Bone marrow (tissue), 2 donors: ENCODE results near the gene USP47.
A peak's percentile ranks its signal among the peaks of the same experiment; 100 is the strongest.

ENCODE experiments used
- DNase-seq, 2 donors: peaks; one replicate each; lab custom pipeline; 2025; lab: John Stamatoyannopoulos, UW

Gene USP47

DNA sequence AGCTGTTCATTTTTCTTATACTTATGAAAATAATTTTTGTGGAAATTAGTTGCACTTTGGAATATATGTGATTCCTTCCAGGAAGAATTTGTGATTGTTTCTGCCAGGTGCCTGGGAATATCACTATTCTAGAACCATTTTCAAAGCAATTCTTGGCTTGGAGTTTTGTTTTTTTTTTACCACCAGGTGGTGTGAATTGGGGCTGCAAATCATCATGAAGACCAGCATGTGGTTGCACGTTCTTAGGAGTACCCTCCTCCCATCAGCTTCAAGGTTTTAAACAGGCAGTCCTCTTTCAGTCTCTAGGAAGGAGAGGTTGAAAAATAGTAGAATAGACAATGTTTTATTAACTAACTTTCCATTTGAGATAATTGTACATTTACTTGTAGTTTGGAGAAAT, 25.9 kb downstream of the USP47 start:
- DNase-seq, result no peak

DNA sequence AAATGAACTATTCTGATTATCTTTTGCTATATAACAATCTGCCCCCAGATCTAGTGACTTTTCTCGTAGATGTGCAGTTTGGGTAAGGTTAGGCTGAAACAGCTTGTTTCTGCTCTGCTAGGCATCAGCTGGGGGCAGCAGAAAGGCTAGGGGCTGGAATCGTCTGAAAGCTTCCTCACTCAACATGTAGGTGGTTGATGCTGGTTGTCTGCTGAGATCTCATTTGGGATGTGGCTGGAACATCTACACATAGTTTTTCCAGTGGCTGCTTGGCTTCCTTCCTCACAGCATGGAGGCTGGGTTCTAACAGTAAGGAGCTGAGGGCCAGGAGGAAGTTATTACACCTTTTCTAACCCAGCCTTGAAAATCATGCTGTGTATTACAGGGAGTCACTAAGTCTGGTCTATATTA, 30.2 kb downstream of the USP47 start:
- DNase-seq, result no peak

DNA sequence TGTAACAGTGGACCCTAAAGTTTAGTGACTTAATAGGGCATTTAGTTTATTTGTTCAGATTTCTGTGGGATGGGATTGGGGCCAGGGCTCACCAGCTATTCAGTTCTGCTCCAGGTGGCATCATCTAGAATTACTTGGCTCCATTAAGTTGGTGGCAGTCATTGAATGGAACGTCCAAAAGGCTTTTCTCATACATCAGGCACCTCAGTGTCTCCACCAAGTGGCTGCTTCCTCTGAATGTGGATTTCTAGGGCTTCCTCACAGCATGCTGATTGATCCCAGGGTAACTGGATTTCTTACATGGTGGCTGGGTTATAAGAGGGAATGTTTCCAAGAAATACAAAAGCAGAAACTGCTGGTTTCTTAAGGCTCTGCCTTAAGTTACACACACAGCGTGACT, 34.7 kb downstream of the USP47 start:
- DNase-seq, result no peak

DNA sequence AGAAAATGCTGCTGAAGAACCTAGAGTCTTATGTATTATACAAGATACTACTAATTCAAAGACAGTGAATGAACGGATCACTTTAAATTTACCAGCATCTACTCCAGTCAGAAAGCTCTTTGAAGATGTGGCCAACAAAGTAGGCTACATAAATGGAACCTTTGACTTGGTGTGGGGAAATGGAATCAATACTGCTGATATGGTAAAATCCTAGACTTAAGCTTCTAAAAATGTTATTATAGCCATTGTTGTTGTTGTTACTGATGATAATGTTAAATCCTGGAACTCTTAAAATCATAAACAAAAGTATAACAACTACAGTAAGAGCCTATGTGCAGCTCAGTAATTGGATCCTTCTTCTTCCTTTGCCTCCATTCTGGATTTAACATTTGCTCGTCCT, 38.4 kb downstream of the USP47 start:
- DNase-seq, result no peak

DNA sequence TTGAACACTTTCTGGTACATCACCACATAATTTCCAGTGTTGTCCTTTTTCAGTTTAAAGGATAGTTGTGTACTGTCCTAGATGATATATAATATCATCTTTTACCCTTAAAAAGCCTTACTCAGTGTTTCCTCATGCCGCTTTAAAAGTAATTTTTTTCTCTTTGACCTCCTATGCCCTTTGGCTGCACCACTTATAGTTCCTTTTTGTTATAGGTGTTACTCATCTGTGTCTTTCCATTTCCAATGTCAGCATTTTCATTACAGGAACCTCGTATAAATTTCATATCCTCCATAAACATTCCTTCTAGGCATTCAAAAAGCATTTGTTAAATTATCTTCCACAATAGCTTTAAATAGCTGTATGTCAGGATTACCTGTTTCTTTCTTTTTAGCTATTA, 40.8 kb downstream of the USP47 start:
- DNase-seq, result no peak

DNA sequence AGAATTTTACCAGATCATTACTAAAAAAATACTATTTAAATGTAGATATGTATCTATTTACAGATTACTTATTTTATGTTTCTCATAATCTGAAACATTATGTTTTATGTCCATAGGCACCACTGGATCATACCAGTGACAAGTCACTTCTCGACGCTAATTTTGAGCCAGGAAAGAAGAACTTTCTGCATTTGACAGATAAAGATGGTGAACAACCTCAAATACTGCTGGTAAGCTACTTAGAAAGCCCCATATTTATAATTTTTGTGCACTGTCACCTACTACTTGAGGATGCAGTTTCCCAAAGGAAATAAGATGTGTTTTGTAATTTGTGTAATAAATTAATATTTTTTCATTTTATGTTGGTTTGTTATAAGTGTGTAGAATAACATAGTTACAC, 42.6 kb downstream of the USP47 start:
- DNase-seq, result no peak

DNA sequence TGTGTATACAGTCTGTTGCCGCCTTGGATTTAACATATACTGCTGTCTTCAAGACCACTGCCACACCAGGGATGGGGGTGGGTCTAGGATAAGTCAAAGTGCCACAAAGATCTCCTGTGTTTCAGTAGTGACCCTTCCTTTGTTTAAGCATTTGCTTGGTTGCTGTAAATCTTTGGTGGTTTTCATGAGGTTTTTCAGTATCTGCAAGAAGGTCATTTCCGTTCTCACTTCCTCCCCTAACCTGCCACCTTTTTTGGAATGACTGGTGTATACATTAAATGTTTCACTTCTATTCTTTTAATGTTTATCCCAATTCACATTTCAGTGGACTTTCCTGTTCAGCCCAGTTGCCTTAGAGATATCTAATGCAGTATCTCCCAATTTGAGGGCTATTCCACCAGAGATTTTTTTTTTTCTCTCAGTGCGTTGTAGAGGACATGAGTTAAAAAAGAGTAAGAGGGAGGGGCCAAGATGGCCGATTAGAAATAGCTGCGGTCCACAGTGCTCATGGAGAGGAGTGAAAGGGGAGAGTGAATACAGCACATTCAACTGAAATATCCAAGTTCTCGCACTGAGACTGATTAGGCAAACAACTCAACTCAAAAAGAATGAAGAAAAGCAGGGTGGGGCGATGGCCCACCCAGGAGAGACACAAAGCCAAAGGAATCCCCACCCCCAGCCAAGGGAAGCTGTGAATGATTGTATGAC, 43.2 kb downstream of the USP47 start:
- no peak for DNase-seq

DNA sequence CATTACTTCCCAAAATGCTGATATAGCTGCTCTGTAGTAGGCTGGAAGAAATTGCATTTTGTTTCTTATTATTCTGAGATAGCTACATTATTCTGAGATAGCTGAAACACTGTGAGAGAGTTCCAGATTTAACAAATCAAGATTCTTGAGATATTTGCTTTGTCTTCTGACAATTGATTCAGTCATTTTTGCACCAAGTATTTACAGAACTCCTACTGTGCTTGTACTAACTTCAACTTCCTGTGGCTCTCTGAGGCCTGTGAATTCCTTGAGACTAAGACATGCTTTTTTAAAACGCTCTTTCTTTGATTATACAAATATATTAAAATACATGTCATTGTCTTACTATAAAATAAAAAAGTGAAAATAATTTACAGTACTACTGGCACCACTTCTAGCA, 52.7 kb downstream of the USP47 start:
- no peak for DNase-seq

DNA sequence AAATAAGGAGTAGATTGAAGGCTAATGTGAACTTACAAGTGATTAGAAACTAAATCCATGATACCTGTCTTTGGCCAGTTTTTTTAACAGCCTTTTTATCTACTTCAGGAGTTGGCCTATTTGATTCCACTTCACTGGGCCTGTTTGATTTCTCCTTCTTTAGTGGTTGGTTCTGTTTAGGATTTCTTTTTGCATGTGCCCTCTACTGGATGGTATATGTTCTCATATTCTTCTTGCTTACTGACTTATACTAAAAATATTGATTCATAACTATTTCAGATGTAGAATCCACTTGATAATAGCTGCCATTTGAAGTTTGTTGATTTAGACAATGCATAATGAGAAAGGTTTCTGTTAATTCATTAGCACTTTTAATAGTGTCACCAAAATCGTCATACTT, 53.9 kb downstream of the USP47 start:
- DNase-seq, result no peak

DNA sequence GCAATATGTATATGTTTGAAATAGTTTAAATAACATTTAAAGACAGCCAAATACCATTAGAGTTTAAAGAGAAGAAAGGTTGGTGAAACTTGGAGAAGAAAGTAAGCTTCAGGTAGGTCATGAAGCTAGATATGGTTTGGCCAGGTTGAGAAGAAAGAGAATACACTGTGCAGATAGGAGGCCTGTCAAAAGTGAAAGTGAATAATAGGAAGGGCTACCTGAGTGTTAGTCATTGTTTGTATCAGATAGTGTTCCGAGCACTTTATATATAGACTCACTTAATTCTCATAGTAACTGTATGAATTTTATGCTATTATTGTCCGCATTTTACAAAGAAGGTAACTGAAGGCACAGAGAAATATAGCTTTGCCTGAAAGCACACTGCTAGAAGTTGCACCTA, 56.9 kb downstream of the USP47 start:
- no peak for DNase-seq

DNA sequence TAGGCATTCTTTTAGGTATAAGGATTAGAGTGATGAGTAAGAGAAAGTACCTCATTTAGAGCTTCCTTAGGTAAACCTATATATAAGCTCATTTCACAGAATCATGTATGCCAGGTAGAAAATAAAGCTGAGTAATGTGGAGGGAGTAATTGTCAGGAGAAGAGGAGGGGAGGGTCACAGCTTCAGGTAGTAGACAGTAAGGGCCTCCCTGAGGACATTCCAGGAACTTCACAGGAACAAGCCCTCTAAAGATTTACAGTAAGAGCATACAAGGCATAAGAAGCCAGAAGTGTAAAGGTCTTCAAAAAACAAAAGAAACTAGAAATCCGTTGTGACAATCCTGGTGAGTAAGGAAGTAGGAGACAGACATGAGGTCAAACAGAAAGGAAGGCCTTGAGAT, 57.6 kb downstream of the USP47 start:
- DNase-seq, result no peak

DNA sequence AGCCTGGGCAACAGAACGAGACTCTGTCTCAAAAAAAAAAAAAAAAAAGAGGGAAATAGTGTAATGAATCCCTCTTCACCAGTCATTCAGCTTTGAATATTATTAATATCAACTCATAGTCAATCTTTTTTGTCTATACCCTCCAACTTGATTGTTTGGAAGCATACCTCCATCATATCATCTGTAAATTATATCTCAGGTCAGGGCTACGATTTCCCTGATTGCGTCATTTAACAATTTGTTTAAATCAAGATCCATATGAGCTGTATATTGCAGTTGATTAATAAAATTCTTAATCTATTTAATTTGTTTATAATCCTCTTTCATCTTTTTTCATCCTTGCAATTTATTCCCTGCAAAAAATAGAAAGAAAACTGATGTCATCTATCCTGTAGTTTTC, 60.2 kb downstream of the USP47 start:
- DNase-seq, result no peak

DNA sequence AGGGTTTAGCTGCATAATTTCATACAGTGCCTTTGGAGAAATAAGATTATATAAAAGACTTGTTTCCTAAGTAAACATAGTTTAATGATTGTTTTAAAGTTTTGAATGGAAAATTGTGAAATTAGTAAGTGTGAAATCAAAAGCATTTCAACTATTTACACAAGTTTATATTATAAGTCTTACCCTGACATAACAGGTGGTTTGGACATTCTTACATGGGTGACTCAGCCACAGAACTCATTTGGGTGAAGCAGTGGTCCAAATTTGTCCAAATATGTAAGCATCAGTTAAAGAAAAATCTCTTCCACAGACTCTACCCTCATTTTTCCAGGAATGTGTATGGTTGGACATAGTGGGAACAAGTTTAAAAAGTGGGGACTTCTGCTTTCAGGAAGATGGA, 68.0 kb downstream of the USP47 start:
- DNase-seq, result no peak

DNA sequence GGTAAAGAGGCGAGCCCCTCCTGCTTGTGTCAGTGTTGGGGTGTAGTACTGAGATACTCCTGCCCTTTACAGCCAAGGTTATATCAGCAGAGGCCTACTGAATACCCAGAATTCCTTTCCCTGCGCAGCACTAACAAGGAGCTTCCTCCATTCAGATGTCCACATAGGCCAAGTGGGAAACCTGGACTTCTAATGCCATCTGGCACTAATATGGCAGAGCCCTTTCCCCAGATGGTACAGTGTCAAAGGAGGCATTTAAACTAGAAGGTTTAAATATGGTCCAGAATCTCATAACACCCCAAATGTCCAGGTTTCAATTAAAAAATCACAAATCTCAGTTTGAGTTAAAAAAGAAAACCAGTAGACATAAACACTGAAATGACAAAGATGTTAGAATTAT, 68.8 kb downstream of the USP47 start:
- DNase-seq, result no peak

DNA sequence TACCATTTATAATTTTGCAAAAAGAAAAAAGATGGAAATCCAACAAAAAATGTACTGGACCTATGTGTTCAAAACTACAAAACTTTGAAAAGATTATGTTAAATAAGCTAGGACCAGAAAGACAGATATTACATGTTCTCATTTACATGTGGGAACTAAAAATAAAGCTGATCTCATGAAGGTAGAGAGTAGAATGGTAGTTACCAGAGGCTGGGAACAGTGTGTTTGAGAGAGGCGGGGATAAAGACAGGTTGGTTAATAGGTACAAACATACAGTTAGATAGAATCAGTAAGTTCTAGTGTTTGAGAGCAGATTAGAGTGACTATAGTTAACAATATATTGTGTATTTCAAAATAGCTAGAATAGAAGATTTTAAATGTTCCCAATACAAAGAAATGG, 71.6 kb downstream of the USP47 start:
- no peak for DNase-seq

DNA sequence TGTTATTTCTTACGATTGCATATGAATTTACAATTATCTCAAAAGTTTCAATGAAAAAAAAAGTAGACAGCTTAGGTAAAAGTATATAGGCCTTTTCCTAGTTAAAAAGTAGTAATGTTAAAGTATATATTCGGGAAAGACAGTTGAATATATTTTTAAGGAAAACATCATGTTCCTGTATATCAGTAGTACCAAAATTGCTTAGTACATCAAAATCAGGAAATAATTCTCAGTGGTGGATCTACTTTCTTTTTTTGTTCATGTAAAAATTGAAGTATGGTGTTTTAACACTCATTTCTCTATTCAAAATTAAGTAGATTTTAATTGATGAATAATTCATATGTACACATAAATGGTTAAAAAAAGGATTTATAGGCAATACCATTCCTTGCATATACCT, 73.9 kb downstream of the USP47 start:
- DNase-seq, result no peak

DNA sequence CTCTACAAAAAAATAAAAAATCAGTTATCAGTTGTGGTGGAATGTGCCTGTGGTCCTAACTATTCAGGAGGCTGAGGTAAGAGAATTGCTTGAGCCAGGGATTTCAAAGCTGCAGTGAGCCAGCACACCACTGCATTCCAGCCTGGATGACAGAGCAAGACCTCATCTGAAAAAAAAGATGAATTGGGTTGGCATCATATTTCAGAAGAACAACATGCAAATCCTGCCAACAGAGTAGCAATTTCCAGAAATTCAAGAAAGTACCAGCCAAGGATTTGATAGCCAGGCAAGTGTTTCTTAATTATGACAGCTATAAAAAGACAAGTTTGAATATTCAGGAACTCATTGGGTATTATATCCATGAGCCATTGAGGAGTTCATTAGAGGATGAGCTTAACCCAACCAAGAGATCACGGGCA, 75.2 kb downstream of the USP47 start:
- DNase-seq, result no peak

DNA sequence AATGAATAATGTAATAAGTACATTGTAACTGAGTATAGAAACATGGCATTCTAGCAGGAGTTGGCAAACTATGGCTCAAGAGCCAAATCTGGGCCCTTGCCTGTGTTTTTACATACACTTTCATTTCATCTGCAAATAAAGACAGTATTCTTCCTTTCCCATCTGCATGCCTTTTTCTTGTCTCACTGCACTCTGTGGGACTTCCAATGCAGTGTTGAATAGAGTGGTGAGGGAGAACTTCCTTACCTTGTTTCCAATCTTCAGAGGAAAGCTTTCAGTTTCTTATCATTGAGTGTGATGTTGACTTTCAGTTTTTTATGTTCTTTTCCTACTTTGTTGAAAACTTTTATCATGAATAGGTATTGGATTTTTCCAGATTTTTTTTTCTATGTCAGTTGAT, 82.1 kb downstream of the USP47 start:
- DNase-seq, result no peak

DNA sequence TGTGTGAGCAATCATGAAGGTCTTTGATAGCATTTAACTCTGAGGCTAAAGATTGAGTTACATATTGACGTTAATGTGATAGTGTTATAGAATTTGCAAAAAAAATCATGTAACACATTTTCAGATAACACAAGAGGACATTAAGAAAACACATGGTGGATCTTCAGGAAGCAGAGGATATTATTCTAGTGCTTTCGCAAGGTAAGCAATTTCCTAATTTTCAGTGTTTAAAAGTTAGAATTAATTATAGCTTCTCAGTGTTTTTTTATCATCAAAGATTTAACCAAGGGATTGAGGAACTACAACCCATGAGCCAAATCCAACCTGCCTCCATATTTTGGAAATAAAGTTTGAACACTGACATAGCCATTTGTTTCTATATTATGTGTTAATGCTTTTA, 88.1 kb downstream of the USP47 start:
- no peak for DNase-seq

DNA sequence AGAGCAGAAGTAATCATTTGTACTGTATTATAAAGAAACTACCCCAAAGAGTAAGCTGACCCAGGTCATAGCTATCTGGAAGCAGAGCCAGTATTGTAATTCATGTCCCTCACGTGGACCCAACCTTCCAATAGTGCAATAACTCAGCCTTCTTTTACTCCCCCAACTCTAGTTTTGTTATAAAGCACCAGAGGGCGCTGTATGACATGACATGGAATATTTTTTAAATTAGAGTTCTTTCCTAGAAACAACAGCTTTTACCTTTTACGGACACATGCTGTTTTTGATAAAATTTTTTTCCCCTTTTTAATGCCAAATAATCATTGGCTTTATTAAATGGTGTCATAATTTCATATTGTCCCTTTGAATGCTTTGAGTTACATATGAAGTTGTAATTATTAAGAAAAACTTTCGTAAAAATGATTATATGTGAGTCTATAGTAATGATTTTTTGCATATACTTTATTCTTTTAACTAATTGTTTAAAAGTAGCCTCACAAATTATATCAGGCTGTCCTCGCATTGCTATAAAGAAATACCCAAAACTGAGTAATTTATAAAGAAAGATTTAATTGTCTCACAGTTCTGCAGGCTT, 89.8 kb downstream of the USP47 start:
- peak in 1 of 2 donors; percentile 18 for DNase-seq

DNA sequence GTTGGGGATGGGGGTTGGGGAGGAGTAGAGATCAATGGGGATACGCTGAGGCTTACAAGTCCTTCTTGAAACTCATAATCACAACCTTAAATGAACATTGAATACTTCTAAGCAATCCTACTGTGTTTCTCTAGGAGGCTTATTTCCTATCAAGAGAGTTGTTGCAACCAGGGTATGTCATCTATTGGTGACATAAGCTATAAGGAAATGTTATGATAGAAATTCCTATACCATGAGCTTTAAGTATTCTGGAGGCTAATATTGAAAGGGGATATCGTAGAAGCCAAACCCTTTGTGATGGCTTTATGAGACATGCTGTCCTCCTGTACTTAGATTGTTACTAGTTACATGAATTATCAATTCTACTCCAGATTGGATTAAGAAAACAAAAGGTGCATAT, 93.8 kb downstream of the USP47 start:
- DNase-seq, result no peak

DNA sequence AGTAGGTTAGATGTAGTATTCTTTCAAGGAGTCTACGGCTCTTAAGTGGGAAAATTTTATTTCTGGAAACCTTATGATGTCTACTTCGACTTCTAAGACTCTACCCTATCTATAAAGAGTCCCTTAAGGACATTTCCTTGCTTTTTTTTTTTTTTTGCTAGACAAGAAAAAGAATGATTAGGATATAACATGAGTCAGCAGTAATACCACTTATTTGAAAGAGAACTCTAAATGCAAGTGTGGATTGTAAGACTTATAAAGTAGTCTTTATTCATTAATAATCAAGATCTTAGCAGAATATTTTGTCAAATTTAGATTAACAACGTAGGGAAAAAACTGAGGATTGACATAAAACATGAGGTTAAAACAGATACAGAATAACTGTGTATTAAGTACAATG, 95.7 kb downstream of the USP47 start:
- DNase-seq, result no peak

DNA sequence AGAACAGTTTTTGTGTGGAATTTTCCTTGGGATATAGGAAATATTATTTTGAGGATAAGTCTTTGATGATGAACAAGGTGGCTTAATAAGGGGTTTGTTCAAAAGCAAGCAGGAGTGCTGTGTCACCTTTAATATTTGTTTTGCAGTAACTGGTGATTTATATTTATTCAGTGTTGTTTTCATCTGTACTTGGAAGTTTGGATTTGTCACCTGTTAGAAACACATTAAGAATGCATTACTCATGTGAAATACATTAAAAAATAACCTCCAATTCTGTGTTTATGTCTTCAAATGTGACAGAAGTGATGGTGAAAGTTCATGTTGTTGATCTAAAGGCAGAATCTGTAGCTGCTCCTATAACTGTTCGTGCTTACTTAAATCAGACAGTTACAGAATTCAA, 96.2 kb downstream of the USP47 start:
- DNase-seq, result no peak

DNA sequence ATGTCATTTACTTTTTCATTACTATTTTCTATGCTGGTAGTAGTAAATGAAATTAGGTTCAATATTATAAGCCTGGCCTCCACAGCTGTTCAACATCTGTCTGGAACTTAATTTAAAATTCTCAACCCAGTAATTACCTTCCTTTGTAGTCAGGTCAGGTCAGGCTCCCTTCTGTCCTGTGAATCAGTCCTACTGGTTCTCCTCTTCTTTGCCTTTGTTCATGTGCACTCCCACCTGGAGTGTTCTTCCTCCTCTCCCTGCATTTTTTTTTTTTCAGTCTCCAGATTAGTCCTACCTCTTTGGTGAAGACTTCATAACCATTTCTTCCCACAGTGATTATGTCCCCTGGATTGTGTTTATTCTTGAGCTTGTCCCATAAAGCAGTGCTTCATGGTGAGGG, 98.8 kb downstream of the USP47 start:
- no peak for DNase-seq
